ENCODE data around the gene CLTA.

The CLTA gene

DNA sequence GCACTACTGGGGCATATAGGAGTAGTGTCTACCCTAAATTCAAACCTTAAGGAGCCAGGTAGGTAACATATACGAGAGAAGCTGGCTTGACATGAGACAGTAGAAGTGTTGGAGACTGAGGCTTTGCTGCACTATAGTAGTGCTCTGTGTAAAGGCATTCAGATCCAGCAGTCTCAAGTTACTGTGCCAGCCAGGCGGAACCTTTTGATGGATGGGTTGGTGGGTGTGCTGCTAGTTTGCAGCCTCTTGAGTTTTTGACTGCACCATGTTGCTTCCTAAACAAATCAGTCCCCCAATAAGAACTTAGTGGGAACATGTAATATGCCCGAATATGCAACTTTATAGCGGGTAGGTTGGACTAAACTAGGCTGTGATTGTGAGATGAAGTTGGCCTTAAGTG lies 1.5 kb downstream of the CLTA start:
- H3K79me2 ChIP-seq: peaks cover 21% of the 10 kb centered on the region
- peak overlapping the region; percentile 93 for H3K4me3 ChIP-seq (ENCODE audit: low read depth, low read length)
- no peak for TF ChIP-seq CTCF (IDR thresholded peaks at IDR 0.05)
- peak overlapping the region; percentile 83 for H3K4me2 ChIP-seq (ENCODE audit: low read length)
- H3K27ac ChIP-seq: no peak overlapping the region
- H3K9me3 ChIP-seq (ENCODE audit: control insufficient read depth, low read length): no peaks in the 10 kb centered on the region
- peaks cover 5% of the 10 kb centered on the region for H3K4me1 ChIP-seq
- no peaks in the 10 kb centered on the region for H3K27me3 ChIP-seq (ENCODE audit: control insufficient read depth, insufficient read depth, low read length)
- H3K36me3 ChIP-seq (ENCODE audit: control insufficient read depth, insufficient read depth, low read length): no peaks in the 10 kb centered on the region
- no peak overlapping the region for H2AFZ ChIP-seq
- no peak overlapping the region for H3K9ac ChIP-seq

GRCh38 chr9:36193023-36193422 lies 2.3 kb downstream of the CLTA start:
- Histone ChIP-seq H3K9me3 (ENCODE audit: control insufficient read depth, low read length) (no peaks in the 10 kb centered on the region), H3K27ac (no peak overlapping the region), H3K4me1 (peaks cover 5% of the 10 kb centered on the region), H3K4me3 (ENCODE audit: low read depth, low read length) (peak overlapping the region; percentile 93), H3K9ac (no peak overlapping the region), H3K4me2 (ENCODE audit: low read length) (peak overlapping the region; percentile 83), H3K27me3 (ENCODE audit: control insufficient read depth, insufficient read depth, low read length) (no peaks in the 10 kb centered on the region), H3K79me2 (peaks cover 21% of the 10 kb centered on the region), H3K36me3 (ENCODE audit: control insufficient read depth, insufficient read depth, low read length) (no peaks in the 10 kb centered on the region), H2AFZ (no peak overlapping the region)
- TF ChIP-seq CTCF (IDR thresholded peaks at IDR 0.05): no peak

DNA sequence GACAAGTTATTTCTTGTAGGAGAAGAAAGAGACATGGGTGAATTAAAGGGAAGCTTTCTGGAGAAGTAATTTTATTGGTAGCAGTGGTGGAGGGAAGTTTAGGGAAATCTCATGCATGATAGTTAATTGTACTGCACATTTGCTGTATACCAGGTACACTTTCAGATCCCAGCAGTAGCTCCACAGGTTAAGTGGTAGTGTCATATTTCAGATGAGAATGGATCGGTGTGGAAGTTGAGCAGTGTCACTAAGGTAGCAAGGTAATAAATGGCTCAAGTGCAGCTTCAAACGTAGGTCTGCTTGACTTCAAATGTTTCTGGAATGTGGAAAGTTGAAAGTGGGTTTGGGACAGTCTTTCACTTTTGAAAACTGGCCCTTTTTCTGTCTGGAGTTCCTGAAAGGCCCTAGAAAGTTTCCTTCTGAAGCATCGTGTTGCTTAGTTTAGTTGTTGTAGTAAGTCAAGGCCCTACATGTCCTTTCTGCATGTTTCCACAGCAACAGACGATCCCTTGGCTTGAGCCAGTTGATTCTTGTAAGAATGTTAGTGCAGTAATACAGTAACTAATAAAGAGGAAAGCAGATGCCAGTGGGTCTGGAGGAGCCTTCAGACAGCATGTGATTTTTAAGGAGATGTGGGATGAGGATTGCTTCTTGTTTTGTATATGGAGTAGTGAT lies 3.7 kb downstream of the CLTA start:
- Histone ChIP-seq H2AFZ (no peak overlapping the region), H3K4me3 (ENCODE audit: low read depth, low read length) (no peak overlapping the region), H3K27ac (no peak overlapping the region), H3K9ac (no peak overlapping the region), H3K4me2 (ENCODE audit: low read length) (no peak overlapping the region), H3K36me3 (ENCODE audit: control insufficient read depth, insufficient read depth, low read length) (no peaks in the 10 kb centered on the region), H3K79me2 (peaks cover 25% of the 10 kb centered on the region), H3K9me3 (ENCODE audit: control insufficient read depth, low read length) (no peaks in the 10 kb centered on the region), H3K27me3 (ENCODE audit: control insufficient read depth, insufficient read depth, low read length) (no peaks in the 10 kb centered on the region), H3K4me1 (peaks cover 5% of the 10 kb centered on the region)
- no peak for TF ChIP-seq CTCF (IDR thresholded peaks at IDR 0.05)

- Histone ChIP-seq H3K9ac (no peak overlapping the region), H3K27ac (no peak overlapping the region), H3K36me3 (ENCODE audit: control insufficient read depth, insufficient read depth, low read length) (no peaks in the 10 kb centered on the region), H2AFZ (no peak overlapping the region), H3K79me2 (peaks cover 9% of the 10 kb centered on the region), H3K4me3 (ENCODE audit: low read depth, low read length) (no peak overlapping the region), H3K4me2 (ENCODE audit: low read length) (no peak overlapping the region), H3K9me3 (ENCODE audit: control insufficient read depth, low read length) (no peaks in the 10 kb centered on the region), H3K4me1 (no peaks in the 10 kb centered on the region), H3K27me3 (ENCODE audit: control insufficient read depth, insufficient read depth, low read length) (no peaks in the 10 kb centered on the region)
- no peak for TF ChIP-seq CTCF (IDR thresholded peaks at IDR 0.05)
Observed at GRCh38 chr9:36204906-36205547, 14.3 kb downstream of the CLTA start.

DNA sequence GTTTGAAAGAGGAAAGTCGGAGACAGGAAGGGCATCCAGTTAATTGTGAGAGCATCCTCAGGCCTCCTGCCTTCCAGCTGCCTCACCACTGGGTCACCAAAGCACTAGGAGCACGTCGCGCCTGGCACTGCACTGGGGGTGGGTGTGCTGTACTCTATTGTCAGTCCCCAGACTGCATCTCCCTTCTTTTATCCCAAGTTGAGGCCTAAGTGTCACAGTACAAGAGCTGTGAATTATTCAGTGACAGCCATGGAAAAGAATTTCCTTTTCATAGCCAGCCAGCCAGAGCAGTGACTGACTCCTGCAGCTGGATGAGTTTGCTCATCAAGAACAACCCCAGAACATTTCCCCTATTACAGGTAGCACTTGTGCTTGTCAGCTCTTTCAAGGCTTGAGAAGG lies 16.3 kb downstream of the CLTA start:
- Histone ChIP-seq H3K9me3 (ENCODE audit: control insufficient read depth, low read length) (no peaks in the 10 kb centered on the region), H3K4me1 (no peaks in the 10 kb centered on the region), H3K27me3 (ENCODE audit: control insufficient read depth, insufficient read depth, low read length) (no peaks in the 10 kb centered on the region), H3K27ac (no peak overlapping the region), H3K4me3 (ENCODE audit: low read depth, low read length) (no peak overlapping the region), H3K9ac (no peak overlapping the region), H3K36me3 (ENCODE audit: control insufficient read depth, insufficient read depth, low read length) (no peaks in the 10 kb centered on the region), H3K79me2 (peaks cover 9% of the 10 kb centered on the region), H3K4me2 (ENCODE audit: low read length) (no peak overlapping the region), H2AFZ (no peak overlapping the region)
- TF ChIP-seq CTCF (IDR thresholded peaks at IDR 0.05): no peak

All from parathyroid adenoma (tissue), 2 donors.